SU-DHL-6 (cell line): ENCODE results near the gene SP2.

Source experiments
- H2AFZ ChIP-seq: fragments of 200-600 bp; sonication (generic); 2 replicates; pipeline ENCODE4 v1.6.1; 2014; ENCODE audit warnings: low read depth, mild to moderate bottlenecking, moderate library complexity, mixed read lengths, antibody characterized with exemption, low read length; ENCODE audit not compliant: severe bottlenecking
- H3F3A ChIP-seq: fragments of 200-600 bp; shearing (Covaris generic); 2 replicates; pipeline ENCODE4 v1.6.0; 2016; ENCODE audit warnings: antibody characterized with exemption, mild to moderate bottlenecking; ENCODE audit not compliant: insufficient read depth
- H3K27ac ChIP-seq: fragments of 200-600 bp; sonication (generic); 2 replicates; pipeline ENCODE4 v1.5.1; 2016; ENCODE audit warnings: low read depth, mild to moderate bottlenecking, low read length, moderate library complexity, mixed read lengths
- H3K27me3 ChIP-seq: fragments of 200-600 bp; sonication (generic), shearing (Covaris generic); 2 replicates; pipeline ENCODE4 v1.6.0; 2014; ENCODE audit warnings: mild to moderate bottlenecking, low read length
- H3K36me3 ChIP-seq: fragments of 200-600 bp; sonication (generic); 2 replicates; pipeline ENCODE4 v1.6.1; 2014; ENCODE audit warnings: mild to moderate bottlenecking, low read length, mixed read lengths
- H3K4me2 ChIP-seq: fragments of 300-600, 200-600 bp; shearing (Covaris generic), sonication (generic); 2 replicates; pipeline ENCODE4 v1.6.0; 2014; ENCODE audit warnings: low read length, low read depth, mild to moderate bottlenecking; ENCODE audit not compliant: poor library complexity, severe bottlenecking
- H3K4me3 ChIP-seq: fragments of 200-600 bp; sonication (generic); 2 replicates; pipeline ENCODE4 v1.5.1; 2014; ENCODE audit warnings: antibody characterized with exemption, low read length, mild to moderate bottlenecking, mixed read lengths; ENCODE audit not compliant: insufficient read depth, poor library complexity, severe bottlenecking
- H3K79me2 ChIP-seq: fragments of 200-600 bp; sonication (generic); 2 replicates; pipeline ENCODE4 v1.6.1; 2014; ENCODE audit warnings: mild to moderate bottlenecking, low read length, moderate library complexity; ENCODE audit not compliant: insufficient read depth
- H3K9ac ChIP-seq: fragments of 200-600 bp; sonication (generic); 2 replicates; pipeline ENCODE4 v1.7.0; 2014; ENCODE audit warnings: mild to moderate bottlenecking, low read length
- H3K9me2 ChIP-seq: fragments of 200-600 bp; sonication (generic); replicated peaks from 2 replicates; pipeline ENCODE4 v1.6.1; 2014; ENCODE audit warnings: low read length; ENCODE audit not compliant: insufficient read depth
- H3K9me3 ChIP-seq: fragments of 200-600 bp; sonication (generic); 2 replicates; pipeline ENCODE4 v1.6.1; 2014; ENCODE audit warnings: low read length, mixed read lengths; ENCODE audit not compliant: insufficient read depth
- H4K20me1 ChIP-seq: fragments of 200-600 bp; sonication (generic); 2 replicates; pipeline ENCODE4 v1.6.1; 2014; ENCODE audit warnings: low read depth, mild to moderate bottlenecking, antibody characterized with exemption, low read length, moderate library complexity, mixed read lengths
- EZH2phosphoT487 ChIP-seq: fragments of 200-600 bp; sonication (generic), shearing (Covaris generic); conservative IDR thresholded peaks from 2 replicates; pipeline ENCODE4 v1.6.1; 2018; ENCODE audit warnings: mild to moderate bottlenecking, antibody characterized with exemption, low read length, moderate library complexity, mixed read lengths
- TF ChIP-seq, protein P1 (sequence below): fragments of 200-600 bp; sonication (generic); IDR thresholded peaks from one replicate; pipeline ENCODE4 v1.5.1; 2017; ENCODE audit warnings: antibody characterized with exemption, mild to moderate bottlenecking, low read length, moderate library complexity; ENCODE audit not compliant: insufficient read depth, poor library complexity, severe bottlenecking

Gene SP2

DNA sequence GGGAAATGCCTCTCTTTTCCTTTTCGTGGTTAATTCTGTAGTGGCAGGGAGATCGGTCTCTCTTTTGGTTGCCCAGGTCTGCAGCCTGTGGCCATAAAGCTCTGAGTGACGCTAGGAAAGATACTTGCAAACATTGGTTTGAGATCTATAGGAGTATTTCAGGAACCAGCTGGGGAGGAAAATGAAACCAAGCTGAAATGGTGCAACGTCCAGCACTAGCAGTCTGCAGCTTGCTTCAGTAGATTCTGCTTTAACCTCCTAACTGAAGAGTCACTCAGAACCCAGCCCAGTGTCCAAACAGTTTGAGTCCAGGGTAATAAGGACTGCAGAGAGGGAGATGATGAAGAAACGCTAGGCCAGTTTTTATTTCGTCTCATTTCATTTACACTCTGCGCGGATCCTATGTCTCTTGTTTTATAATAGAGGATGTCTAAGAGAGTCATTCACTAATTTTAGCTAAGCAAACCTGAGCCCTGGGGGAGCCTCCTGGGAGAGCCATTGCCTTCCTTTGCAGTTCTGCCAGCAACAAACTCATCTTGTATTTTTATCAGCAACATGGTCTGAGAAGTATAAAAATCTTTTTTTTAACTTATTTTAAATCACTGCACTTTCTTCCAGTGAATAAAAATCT, 12.0 kb downstream of the SP2 start:
- H2AFZ ChIP-seq, result no peak overlapping the region
- no peaks in the 10 kb centered on the region for H3K9me2 ChIP-seq
- no peaks in the 10 kb centered on the region for H3K9me3 ChIP-seq
- no peaks in the 10 kb centered on the region for H3F3A ChIP-seq
- H3K27me3 ChIP-seq, result no peaks in the 10 kb centered on the region
- TF ChIP-seq, protein P1, sequence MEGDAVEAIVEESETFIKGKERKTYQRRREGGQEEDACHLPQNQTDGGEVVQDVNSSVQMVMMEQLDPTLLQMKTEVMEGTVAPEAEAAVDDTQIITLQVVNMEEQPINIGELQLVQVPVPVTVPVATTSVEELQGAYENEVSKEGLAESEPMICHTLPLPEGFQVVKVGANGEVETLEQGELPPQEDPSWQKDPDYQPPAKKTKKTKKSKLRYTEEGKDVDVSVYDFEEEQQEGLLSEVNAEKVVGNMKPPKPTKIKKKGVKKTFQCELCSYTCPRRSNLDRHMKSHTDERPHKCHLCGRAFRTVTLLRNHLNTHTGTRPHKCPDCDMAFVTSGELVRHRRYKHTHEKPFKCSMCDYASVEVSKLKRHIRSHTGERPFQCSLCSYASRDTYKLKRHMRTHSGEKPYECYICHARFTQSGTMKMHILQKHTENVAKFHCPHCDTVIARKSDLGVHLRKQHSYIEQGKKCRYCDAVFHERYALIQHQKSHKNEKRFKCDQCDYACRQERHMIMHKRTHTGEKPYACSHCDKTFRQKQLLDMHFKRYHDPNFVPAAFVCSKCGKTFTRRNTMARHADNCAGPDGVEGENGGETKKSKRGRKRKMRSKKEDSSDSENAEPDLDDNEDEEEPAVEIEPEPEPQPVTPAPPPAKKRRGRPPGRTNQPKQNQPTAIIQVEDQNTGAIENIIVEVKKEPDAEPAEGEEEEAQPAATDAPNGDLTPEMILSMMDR, result no peak
- TF ChIP-seq EZH2phosphoT487, result no peak
- no peaks in the 10 kb centered on the region for H4K20me1 ChIP-seq
- H3K4me3 ChIP-seq, result no peak overlapping the region
- no peak overlapping the region for H3K4me2 ChIP-seq
- H3K79me2 ChIP-seq, result peaks cover 25% of the 10 kb centered on the region
- H3K9ac ChIP-seq, result no peak overlapping the region
- H3K27ac ChIP-seq, result no peak overlapping the region
- no peaks in the 10 kb centered on the region for H3K36me3 ChIP-seq

DNA sequence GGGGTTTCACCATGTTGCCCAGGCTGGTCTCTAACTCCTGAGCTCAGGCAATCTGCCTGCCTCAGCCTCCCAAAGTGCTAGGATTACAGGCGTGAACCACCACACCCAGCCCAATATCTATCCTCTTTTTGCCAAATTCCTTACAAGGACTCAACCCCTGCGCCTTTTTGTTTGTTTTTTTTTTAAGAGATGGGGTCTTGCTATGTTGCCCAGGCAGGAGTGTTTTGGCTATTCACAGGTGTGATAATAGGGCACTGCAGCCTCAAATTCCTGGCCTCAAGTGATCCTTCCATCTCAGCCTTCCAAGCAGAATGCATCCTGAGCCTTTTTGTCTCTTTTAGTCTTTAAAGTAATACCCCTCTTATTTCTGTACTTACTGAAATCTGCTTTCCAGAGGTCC, 17.0 kb downstream of the SP2 start:
- no peaks in the 10 kb centered on the region for H3K27me3 ChIP-seq
- no peak overlapping the region for H3K27ac ChIP-seq
- H3K4me2 ChIP-seq, result no peak overlapping the region
- H2AFZ ChIP-seq, result no peak overlapping the region
- H4K20me1 ChIP-seq, result no peaks in the 10 kb centered on the region
- no peak overlapping the region for H3K9ac ChIP-seq
- H3F3A ChIP-seq, result 0 out of 2 replicates have a peak, but pooled peaks cover 3% of the 10 kb centered on the region
- no peaks in the 10 kb centered on the region for H3K9me2 ChIP-seq
- H3K79me2 ChIP-seq, result peaks cover 20% of the 10 kb centered on the region
- H3K4me3 ChIP-seq, result no peak overlapping the region
- TF ChIP-seq, protein P1, result no peak
- no peak for TF ChIP-seq EZH2phosphoT487
- H3K9me3 ChIP-seq, result no peaks in the 10 kb centered on the region
- H3K36me3 ChIP-seq, result no peaks in the 10 kb centered on the region; the same call in 1 of the 2 replicates

DNA sequence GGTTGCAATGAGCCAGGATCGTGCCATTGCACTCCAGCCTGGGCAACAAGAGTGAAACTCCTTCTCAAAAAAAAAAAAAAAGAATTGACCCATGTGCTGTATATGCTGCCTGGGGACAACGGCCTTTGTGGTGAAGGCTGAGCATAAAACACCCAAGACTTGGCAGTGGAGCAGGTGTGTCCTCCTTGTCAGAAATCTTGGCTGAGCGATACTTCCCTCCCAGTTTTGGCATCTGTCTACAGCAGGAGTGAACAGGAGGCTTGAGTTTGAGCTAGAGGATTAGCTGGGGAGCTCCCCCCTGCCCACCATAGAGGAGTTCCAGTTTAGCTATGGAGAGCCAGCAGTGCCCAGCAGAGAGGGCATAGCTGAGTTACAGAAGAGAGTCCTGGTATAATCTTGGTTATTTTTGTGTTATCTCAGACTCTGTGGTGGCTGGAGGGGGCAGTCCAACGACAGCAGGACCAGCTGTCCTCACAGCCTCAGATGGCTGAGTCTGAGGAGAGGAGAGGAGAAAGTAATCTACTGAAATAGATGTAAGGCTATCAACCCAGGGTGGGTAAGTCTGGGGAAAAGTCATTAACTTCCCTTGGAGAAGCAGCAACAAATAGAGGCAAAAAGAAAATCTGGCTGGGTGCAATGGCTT, 18.4 kb downstream of the SP2 start:
- Histone ChIP-seq H3K79me2 (peaks cover 15% of the 10 kb centered on the region), H2AFZ (no peak overlapping the region), H3K9me3 (no peaks in the 10 kb centered on the region), H3K4me3 (no peak overlapping the region), H3K9ac (no peak overlapping the region), H3F3A (0 out of 2 replicates have a peak, but pooled peaks cover 3% of the 10 kb centered on the region), H3K4me2 (no peak overlapping the region), H3K36me3 (no peaks in the 10 kb centered on the region; the same call in 1 of the 2 replicates), H3K27ac (no peak overlapping the region), H3K9me2 (no peaks in the 10 kb centered on the region), H3K27me3 (no peaks in the 10 kb centered on the region), H4K20me1 (no peaks in the 10 kb centered on the region)
- no peak for TF ChIP-seq EZH2phosphoT487
- TF ChIP-seq, protein P1, result no peak
